Liver (tissue), 3 donors: Measurements from ENCODE around the gene OVCH1.

Experiments used
- ATF3 ChIP-seq: IDR thresholded peaks from 2 replicates; pipeline ENCODE4 v1.6.1; 2016; ENCODE audit warnings: antibody characterized with exemption
- EGR1 ChIP-seq, 2 donors: IDR thresholded peaks; 2 replicates each; pipeline ENCODE4 v1.6.1; 2016 to 2018; ENCODE audit warnings: antibody characterized with exemption in 2 of 2, low read depth in 2 of 2
- GABPA ChIP-seq, 2 donors: IDR thresholded peaks in 1 of 2; conservative IDR thresholded peaks in 1 of 2; 2 replicates each; pipeline ENCODE4 v1.6.1; 2016; ENCODE audit warnings: antibody characterized with exemption in 2 of 2, mild to moderate bottlenecking in 1 of 2, moderate library complexity in 1 of 2
- MAX ChIP-seq: IDR thresholded peaks from 2 replicates; pipeline ENCODE4 v1.6.1; 2016; ENCODE audit warnings: antibody characterized with exemption
- NR2F2 ChIP-seq: IDR thresholded peaks from 2 replicates; pipeline ENCODE4 v1.6.1; 2016; ENCODE audit warnings: antibody characterized with exemption
- RAD21 ChIP-seq, 2 donors: IDR thresholded peaks; 2 replicates each; pipeline ENCODE4 v1.6.1; 2016; ENCODE audit warnings: antibody characterized with exemption in 2 of 2, mild to moderate bottlenecking in 2 of 2
- REST ChIP-seq: IDR thresholded peaks from 2 replicates; pipeline ENCODE4 v1.6.1; 2016; ENCODE audit warnings: antibody characterized with exemption, mild to moderate bottlenecking
- TAF1 ChIP-seq: conservative IDR thresholded peaks from 2 replicates; pipeline ENCODE4 v1.6.1; 2016; ENCODE audit warnings: antibody characterized with exemption, mild to moderate bottlenecking
- YY1 ChIP-seq: IDR thresholded peaks from 2 replicates; pipeline ENCODE4 v1.6.1; 2016; ENCODE audit warnings: antibody characterized with exemption, mild to moderate bottlenecking
- TF ChIP-seq, protein P1 (sequence below): fragments of 150-350 bp; IDR thresholded peaks from 2 replicates; pipeline ENCODE4 v1.5.1; 2017; ENCODE audit warnings: improper control_type of control experiment, low read depth, low read length; ENCODE audit not compliant: missing input control
- donor health status: healthy.
- donor health status: healthy.

- no peak for TF ChIP-seq EGR1 (IDR thresholded peaks at IDR 0.05; ENCODE audit: low read depth in 2 of 2)
- no peak for TF ChIP-seq MAX
- TF ChIP-seq, protein P1, sequence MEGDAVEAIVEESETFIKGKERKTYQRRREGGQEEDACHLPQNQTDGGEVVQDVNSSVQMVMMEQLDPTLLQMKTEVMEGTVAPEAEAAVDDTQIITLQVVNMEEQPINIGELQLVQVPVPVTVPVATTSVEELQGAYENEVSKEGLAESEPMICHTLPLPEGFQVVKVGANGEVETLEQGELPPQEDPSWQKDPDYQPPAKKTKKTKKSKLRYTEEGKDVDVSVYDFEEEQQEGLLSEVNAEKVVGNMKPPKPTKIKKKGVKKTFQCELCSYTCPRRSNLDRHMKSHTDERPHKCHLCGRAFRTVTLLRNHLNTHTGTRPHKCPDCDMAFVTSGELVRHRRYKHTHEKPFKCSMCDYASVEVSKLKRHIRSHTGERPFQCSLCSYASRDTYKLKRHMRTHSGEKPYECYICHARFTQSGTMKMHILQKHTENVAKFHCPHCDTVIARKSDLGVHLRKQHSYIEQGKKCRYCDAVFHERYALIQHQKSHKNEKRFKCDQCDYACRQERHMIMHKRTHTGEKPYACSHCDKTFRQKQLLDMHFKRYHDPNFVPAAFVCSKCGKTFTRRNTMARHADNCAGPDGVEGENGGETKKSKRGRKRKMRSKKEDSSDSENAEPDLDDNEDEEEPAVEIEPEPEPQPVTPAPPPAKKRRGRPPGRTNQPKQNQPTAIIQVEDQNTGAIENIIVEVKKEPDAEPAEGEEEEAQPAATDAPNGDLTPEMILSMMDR, result no peak
- no peak for TF ChIP-seq YY1
- no peak for TF ChIP-seq RAD21 (IDR thresholded peaks at IDR 0.05)
- no peak for TF ChIP-seq GABPA (IDR thresholded peaks at IDR 0.05 in 1 of 2, conservative IDR thresholded peaks at IDR 0.05 in 1 of 2)
- no peak for TF ChIP-seq REST
- TF ChIP-seq TAF1, result no peak
- TF ChIP-seq ATF3, result no peak
- TF ChIP-seq NR2F2, result no peak
Observed at GRCh38 chr12:29396774-29397173, 100.7 kb downstream of the OVCH1 start.
